Left cardiac atrium (tissue), 4 donors: ENCODE measurements around the gene MOSMO. TPM values are rescaled to one million over a fixed set of nuclear protein-coding genes. Genes with fewer than 3 reads are reported as not detected.
"Not testable (repeated sequence)": the region's sequence is repeated elsewhere in the genome, so short reads cannot be mapped to it uniquely, and the experiment has no call there.

Experiments
- ATAC-seq, 2 donors: fragments of 200-7000 bp; cut with Tn5 transposase; one replicate each; pipeline ENCODE4 v1.9.1; 2020; ENCODE audit warnings: mild to moderate bottlenecking in 2 of 2, moderate library complexity in 2 of 2
- DNase-seq: peaks from one replicate; pipeline ENCODE4 v3.0.0-alpha.2; 2020
- intact Hi-C, 2 donors: fragments of 100-400 bp; cut with DNase I; formaldehyde crosslinking; loops; one replicate each; pipeline versions ENCODE4 v1.14.1 to v1.15.1; 2022 to 2023
- total RNA-seq, 2 donors: library from RNA; stranded (reverse); fragmentation: NEBNext Ultra II Directional; extraction: Animal tissue kit (Norgen Biotek cat#: 25700); gene quantifications; one replicate each; pipeline ENCODE4 v1.2.1, GENCODE V29; 2021
- donor health status: DM: no; HTN: yes; CAD: no.
- donor health status: DM: no; HTN: yes; CAD: no; lungs with severe emphysema.
- donor health status: DM: yes; HTN: yes; CAD: no.
- donor health status: Dilated cardiomyopathy.

MOSMO gene
- total RNA-seq, 2 donors from 2014 or later, result 10.3 to 12.7 TPM

- intact Hi-C loops, result no loop called here
- DNase-seq (no peak), ATAC-seq (peak in 1 of 2 donors; percentile 35)
Measured at GRCh38 chr16:21997697-21998480, 10.0 kb upstream of the MOSMO start.

DNA sequence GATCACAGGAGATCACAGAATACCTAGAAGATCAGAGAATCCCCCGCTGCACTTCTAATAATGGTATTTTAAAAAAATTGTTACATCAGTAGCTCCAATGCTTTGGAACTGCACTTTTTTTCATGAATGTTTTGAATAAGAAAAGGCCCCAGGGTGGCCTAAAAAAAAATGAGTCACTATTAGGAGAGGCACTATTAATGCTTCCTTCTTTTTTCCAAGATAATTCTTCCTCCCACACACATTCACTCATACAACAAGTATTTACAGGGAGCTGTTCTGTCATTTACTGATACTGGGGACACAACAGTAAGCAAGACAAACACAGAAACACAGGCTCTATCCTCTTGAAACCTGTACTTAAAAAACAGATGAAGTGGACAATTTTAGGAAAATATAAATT lies 6.3 kb upstream of the MOSMO start:
- ATAC-seq (peak in 1 of 2 donors; percentile 42), DNase-seq (no peak)
- intact Hi-C loops, result loop anchor here (2.0 to 5.0 kb wide), 5 partner anchors 76 to 187 kb away; no protein-coding TSS in a partner anchor

GRCh38 chr16:22002047-22002446 lies 5.9 kb upstream of the MOSMO start:
- DNase-seq, ATAC-seq: not testable (repeated sequence)
- intact Hi-C loops, result loop anchor here (2.0 to 5.0 kb wide), 4 partner anchors 75 to 185 kb away; no protein-coding TSS in a partner anchor

DNA sequence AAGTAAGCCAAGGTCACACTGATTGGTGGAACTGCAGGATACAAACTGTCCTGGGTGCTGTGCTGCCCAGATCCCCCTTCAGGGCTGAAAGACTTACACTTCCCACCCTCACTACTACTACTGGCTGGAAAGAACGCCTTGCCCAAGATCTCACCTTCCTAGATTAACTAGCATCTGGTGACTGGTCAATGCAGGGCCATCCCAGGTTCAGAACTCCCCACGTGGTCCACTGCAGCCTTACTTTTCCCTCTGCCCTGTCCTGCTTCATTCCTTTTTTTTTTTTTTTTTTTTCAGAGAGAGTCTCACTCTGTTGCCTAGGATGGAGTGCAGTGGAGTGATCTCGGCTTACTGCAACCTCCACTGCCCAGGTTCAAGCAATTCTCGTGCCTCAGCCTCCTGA lies 4.7 kb upstream of the MOSMO start:
- intact Hi-C loops, result loop anchor here (2.0 to 5.0 kb wide), 4 partner anchors 74 to 184 kb away; no protein-coding TSS in a partner anchor
- ATAC-seq (no peak), DNase-seq (no peak)

DNA sequence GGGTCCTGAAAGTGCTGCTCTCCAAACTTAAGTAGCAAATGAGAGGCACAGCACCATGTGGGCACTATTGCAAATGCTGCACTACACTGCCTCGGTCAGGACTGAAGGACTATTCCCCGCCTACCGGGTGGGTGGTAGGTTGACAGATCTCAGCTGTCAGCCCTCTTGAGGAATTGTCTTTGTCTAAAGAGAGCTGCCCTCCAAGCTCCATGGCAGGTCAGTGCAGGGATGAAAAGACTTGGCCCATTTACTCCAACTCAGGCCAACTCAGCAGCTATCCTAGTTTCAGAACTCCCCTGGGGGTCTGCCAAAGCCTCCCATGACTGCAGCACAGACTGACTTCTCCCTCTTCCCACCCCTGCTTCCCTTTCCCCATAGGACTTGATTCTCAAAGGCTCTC lies 3.6 kb upstream of the MOSMO start:
- ATAC-seq (no peak), DNase-seq (no peak)
- intact Hi-C loops, result loop anchor here in 1 of 2 donors (5.0 kb wide), 3 partner anchors 73 to 183 kb away; no protein-coding TSS in a partner anchor

DNA sequence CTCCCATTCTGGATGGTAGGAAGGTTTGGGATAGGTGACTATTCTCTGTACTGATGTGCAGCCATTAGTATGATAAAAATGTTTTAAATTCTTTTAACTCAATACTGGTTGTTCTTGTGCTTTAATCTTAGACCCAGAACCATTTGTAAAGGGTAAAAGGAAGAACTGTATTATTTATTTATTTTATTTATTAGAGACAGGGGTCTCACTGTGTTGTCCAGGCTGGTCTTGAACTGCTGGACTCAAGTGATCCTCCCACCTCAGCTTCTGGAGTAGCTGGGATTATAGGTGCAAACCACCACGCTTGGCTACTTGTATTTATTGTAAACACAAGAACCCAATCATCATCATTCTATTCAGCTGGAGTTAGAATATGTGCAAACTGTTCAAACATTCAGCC lies 2.2 kb upstream of the MOSMO start:
- no peak for ATAC-seq
- no peak for DNase-seq
- intact Hi-C loops, result no loop called here

- intact Hi-C loops, result no loop called here
- no peak for DNase-seq
- ATAC-seq, result no peak
Measured at GRCh38 chr16:22006636-22007035, 1.3 kb upstream of the MOSMO start.

GRCh38 chr16:22007159-22007508 lies 777 bp upstream of the MOSMO start:
- peak in 1 of 2 donors; percentile 2 for ATAC-seq
- intact Hi-C loops, result no loop called here

DNA sequence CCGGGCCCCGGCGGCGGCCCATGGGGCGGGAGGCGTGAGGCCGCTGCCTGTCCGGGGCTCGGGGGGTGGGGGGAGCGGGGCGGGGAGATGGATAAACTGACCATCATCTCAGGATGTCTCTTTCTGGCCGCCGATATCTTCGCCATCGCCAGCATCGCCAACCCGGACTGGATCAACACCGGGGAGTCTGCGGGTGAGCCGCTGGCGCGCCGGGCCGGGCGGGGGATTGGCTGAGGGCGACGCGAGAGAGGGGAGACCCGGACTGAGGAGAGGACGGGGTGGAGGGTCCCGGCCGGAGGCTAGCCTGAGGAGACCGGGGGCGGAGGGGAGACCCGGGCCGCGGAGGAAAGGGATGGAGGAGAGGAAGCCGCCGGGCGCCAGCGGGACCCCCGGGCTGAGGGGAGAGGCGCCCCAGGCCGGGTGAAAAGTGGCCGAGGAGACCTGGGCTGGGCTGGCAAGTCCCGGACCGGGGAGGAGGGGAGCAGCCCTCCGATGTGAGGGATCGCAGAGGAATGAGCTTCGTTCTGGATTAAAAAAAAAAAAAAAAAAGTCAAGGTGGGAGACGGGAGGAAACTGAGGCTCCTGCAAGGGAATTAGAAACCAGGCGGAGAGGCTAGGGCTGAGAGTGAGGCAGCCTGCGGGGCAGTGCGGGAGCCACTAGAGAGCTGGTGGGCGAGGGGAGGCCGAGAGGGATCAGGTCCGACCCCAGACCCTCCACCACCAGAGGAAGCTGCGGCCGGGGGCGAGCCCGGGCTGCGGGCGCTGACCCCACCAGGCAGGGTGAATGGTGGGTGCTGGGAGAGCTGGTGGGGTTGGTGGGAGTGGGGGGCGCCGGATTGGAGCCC lies 526 bp downstream of the MOSMO start:
- DNase-seq (no peak), ATAC-seq (peak; percentile 12 to 14)
- intact Hi-C loops, result no loop called here

More at GRCh38 chr16:22007159-22007508, 777 bp upstream of the MOSMO start:
- DNase-seq, result no peak

DNA sequence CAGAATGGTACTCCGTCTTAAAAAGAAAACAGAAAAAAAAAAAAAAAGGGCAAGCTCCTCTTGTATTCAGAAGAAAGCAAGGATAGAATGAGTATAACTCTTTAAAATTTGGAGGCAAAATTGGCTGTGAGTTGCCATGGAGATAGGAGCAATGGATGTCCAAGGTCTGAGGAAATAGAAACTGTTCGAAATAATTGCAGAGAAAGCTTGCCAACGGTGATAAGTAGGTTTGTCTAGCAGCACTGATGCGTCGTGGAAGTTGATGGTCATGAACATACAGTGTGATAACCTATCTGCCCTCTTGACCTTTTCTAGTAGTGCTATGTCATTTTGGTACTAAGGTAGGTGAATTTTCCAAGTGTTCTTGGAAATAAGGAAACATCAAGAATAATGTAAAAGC lies 3.0 kb downstream of the MOSMO start:
- ATAC-seq, result no peak

DNA sequence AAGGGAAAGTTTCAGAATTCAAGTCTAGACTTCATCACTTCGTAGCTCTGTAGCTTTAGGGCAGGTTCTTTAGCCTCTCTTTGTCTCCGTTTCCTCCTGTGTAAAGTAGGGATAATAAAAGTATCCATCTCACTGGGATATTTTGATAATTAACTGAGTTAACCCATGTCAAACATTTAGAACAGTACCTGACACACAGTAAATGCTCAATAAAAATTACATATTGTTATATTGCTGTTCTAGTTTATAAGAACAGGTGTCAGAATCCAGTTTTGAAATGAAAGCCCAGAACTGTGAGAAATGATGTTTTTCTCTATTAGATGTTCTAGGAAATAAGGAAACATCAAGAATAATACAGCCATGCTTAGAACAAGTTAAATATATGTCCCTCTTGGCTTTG lies 4.3 kb downstream of the MOSMO start:
- ATAC-seq (no peak), DNase-seq (no peak)
- intact Hi-C loops, result no loop called here

More for the DNA sequence above, 3.0 kb downstream of the MOSMO start:
- intact Hi-C loops, result no loop called here
- no peak for DNase-seq

- ATAC-seq, result no peak
- no peak for DNase-seq
- intact Hi-C loops, result no loop called here
Measured at GRCh38 chr16:22013486-22013885, 5.6 kb downstream of the MOSMO start.

DNA sequence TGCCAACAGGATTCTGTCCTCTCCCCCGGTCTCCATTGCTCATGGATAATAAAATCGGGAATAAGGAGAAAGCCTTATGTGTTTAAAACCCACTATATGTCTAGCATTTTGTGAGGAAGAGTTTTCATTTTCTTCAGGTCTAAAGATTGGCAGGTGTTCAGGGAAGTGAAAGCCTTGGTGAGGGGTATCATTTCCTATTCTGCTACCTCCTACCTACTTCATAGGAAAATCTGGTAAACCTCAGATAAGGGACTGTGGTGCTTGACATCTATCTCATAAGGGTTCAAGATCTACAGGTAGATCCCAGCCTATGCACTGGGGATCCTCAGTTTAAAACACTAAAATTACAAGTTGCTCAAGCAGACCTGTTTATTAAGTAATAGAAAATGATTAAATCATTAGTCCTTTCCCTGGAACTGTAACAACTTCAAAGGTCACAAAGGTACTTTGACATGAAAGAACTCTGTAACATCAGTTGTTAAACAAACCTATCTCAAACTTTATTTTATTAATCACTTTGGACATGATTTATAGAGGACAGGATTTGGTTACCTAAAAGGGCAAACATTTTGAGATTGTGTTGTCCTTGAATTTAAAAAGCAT lies 6.5 kb downstream of the MOSMO start:
- DNase-seq (no peak), ATAC-seq (no peak)
- intact Hi-C loops, result no loop called here

- DNase-seq (no peak), ATAC-seq (no peak)
- intact Hi-C loops, result no loop called here
Measured at GRCh38 chr16:22016927-22017326, 9.0 kb downstream of the MOSMO start.

DNA sequence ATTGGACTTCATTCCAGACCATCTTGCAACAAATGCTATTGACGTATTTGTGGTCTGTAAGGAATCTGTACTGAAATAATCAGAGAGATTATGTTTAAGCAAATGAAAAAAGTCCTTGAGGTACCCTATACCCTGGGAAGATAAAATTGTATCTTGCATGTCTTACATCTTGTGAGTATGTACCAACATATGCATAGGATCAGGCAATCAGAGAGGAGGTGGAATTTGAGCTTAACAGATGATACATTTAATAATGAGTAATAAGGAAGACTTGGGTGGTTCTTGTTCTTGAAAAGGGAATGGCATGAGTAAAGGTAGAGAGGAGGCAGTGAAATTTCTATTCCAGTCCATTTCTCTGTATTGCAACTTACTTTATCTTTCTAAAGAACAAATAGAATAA lies 10.6 kb downstream of the MOSMO start:
- ATAC-seq, result no peak
- intact Hi-C loops, result no loop called here

DNA sequence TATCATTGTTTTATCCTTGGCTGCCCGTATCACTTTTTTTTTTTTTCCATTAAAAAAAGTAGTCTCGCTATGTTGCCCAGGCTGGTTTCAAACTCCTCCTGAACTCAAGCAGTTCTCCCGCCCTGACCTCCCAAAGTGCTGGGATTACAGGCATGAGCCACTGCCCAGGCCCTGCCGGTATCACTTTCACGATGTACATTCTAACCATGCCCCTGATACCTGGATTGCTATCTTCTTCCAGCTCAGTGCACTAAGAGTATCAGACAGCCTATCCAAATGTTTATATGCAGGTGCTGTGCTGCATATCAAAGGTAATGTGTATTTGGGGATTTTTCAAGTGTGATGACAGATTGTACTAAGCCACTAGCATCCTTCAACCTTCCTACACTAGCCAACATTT lies 14.2 kb downstream of the MOSMO start:
- intact Hi-C loops, result no loop called here
- ATAC-seq (no peak), DNase-seq (no peak)

More for the DNA sequence above, 10.6 kb downstream of the MOSMO start:
- DNase-seq, result no peak

GRCh38 chr16:22023505-22023904 lies 15.6 kb downstream of the MOSMO start:
- intact Hi-C loops, result no loop called here
- no peak for DNase-seq
- no peak for ATAC-seq

DNA sequence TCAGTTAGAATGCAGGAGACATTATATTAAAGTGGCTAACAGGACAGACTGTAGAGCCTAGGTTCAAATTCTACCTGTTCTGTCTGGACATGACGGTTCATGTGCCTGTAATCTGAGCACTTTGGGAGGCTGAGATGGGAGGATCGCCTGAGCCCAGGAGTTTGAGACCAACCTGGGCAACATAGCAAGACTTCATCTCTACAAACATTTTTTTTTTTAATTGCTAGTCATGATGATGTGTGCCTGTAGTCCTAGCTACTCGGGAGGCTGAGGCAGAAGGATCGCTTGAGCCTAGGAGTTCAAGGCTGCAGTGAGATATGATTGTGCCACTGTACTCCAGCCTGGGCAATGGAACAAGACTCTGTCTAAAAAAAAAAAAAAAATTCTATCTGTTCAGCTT lies 16.9 kb downstream of the MOSMO start:
- intact Hi-C loops, DNase-seq, ATAC-seq: not testable (repeated sequence)

DNA sequence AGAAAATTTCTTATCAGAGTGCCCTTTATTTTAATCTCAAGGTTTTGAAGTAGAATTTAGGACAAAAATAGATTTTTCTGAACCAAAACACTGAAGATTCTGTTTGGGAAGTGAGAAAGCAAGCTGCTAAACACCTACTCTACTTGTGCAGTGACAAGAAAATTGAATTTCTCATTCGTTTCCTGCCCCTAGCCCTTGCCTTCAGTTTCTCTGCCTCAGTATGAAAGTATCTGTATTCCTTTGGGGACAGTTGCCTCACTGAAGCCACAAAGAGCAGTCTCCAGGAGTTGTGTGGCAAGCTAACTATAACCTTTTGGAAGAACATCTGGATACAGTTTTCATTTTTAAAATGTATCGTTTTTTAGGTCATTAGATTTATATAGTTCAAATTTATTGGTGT lies 19.7 kb downstream of the MOSMO start:
- intact Hi-C loops, result no loop called here
- ATAC-seq (no peak), DNase-seq (no peak)

- DNase-seq (no peak), ATAC-seq (no peak)
- intact Hi-C loops, result no loop called here
Measured at GRCh38 chr16:22029632-22030031, 21.7 kb downstream of the MOSMO start.
